GM21390 (cell line): ENCODE data around the gene MSN.
A peak's percentile ranks its signal among the peaks of the same experiment; 100 is the strongest.
"Not testable (repeated sequence)": the region's sequence is repeated elsewhere in the genome, so short reads cannot be mapped to it uniquely, and the experiment has no call there.

ENCODE experiments used
- ATAC-seq: cut with Tn5 transposase; IDR thresholded peaks from one replicate; pipeline ENCODE4 v1.9.1; 2021; ENCODE audit not compliant: unreplicated experiment

MSN gene

DNA sequence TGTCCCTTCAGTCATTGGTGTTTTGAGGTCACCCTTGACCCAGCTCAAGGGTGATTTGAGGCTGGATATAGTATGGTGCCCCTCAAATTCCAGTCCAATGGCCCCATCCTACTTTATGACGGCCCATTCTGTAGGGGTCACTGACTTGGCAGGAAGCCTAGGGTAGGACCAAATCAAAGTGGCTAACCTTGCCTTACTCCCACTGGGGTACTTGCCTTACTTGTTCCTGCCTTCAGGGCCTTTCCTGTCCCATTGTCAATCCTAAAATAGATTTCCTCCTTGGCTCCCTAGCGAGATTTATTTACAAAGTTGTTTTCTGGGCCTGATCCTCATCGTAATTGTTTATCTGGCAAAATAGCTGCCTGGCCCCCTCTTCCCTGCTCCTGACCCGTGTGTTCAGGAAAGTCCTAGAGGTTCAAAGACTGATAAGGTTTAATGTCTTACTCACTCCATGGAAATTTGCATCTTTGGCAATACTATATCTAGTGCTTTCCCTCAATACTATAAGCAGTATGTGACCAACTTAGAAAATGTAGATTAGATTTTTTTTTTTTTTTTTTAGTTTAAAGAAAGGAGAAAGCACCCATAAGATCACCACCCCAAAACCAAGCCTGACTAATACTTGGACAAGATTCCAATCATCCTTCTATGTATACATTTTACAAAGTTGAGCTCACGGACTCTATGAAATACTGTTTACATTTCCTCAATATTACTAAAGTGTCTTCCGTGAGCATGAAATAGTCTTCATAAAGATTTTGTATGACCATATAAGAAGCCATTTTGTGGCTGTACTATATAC lies 44.8 kb downstream of the MSN start:
- ATAC-seq, result no peak

DNA sequence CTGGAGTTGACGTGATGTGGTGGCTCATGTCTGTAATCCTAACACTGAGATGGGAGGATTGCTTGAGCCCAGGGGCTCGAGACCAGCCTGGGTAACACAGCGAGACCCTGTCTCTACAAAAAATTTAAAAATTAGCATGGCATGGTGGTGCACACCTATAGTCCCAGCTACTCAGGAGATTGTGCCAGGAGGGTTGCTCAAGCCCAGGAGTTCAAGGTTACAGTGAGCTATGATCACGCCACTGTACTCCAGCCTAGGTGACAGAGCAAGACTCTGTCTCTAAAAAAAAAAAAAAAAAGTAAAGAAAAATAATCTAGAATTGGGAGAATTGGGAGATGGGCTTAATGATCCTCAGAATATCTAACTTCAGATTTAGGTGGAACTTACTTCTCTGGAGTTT lies 51.1 kb downstream of the MSN start:
- ATAC-seq, result no peak

DNA sequence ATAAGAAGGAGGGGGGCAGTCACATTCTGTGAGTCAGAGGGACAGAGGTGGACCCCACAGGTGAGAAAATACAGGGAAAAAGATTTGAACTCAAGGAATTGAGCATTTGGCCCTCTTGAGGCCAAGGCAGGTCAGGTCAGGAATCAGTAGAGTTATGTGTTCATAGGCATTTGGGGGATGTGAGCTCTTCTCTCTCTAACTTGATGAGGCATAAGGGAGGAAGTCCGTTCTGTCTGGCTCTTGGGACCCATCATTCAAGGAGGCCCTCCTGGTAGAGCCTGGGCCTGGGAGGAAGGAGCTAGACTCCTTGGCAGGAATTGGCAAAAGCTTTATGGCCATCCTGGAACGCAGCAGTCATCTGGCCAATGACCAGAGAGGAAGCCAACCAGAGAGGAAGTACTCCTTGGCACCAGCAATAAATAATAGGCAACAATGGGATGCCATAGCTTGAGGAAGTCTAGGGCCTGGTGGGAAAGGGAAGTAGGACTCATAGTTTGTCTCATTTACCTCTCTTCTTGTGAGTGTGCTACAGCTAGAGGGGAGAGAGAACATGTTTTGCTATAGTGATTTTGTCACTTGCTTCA lies 53.0 kb downstream of the MSN start:
- no peak for ATAC-seq

DNA sequence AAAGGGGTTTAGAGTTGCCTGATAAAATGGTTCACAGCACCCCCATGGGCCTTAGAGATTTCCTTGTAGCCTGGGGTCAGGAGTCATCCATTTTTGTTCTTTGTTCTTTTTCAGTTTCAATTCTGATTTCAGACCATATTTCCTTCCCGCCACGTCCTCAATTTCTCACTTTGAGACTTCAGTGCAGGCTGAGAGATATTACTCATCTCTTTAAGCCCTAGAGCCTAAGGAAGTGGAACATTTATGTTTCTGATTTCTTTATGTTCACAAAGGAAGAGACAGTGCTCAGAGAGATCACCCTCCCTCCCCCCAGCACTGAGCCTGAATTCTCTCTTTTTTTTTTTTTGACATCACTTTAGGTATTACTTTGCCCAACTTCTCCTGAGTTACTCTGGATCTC lies 56.3 kb downstream of the MSN start:
- ATAC-seq, result peak; percentile 81

DNA sequence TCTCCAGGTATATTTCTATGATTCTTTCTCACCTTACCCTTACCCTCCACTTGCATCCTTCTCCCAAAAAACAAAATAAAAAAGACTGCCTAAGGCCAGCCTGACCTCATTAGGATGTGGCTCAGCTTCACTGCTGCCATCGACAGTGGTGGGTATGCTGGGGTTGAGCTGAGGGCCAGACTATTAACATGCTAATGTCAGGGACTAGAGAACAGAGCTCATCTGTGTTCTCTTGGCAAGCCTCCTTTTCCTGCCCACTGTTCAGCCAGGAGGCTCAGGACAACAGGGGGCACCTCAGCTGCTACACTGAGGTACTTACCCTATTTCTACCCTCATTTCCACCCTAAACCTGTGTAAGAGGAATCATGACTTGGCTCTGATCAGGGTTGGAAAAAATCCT lies 59.3 kb downstream of the MSN start:
- ATAC-seq, result no peak

- ATAC-seq, result no peak
These were observed 64.3 kb downstream of the MSN start for GRCh38 chrX:65731684-65732289.

DNA sequence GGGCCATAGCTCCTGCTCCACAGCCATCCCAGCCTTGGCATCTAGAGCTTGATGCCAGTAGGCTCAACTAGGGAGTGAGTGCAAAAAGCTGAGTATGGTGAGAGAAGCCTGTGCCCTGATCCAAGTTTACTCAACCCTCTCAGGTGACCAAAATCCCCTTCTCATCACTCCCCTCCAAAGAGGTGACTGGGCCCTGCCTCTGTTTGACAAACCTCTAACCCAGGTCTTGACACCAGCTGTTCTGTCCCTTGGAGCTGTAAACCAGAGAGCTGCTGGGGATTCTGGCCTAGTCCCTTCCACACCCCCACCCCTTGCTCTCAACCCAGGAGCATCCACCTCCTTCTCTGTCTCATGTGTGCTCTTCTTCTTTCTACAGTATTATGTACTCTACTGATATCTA lies 73.5 kb downstream of the MSN start:
- no peak for ATAC-seq

- ATAC-seq, result no peak
These were observed 74.4 kb downstream of the MSN start for GRCh38 chrX:65741823-65742222.

DNA sequence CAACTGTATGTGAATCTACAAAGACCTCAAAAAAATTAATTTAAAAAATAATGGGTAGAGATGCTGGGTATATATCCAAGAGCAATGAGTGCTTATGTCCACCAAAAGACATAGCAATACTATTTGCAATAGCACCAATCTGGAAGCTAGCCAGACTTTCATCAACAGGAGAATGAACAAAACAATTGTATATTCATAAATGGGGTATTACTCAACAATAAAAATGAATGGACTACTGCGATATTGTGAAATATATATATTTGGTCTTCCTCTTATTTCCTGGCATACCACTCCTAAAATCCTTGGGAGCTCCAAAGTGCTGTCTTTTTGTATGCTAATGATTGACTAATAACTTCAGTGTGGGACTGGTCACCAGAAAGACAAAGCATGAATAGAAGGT lies 77.5 kb downstream of the MSN start:
- no peak for ATAC-seq

- ATAC-seq, result no peak
These were observed 78.0 kb downstream of the MSN start for GRCh38 chrX:65745427-65745826.

DNA sequence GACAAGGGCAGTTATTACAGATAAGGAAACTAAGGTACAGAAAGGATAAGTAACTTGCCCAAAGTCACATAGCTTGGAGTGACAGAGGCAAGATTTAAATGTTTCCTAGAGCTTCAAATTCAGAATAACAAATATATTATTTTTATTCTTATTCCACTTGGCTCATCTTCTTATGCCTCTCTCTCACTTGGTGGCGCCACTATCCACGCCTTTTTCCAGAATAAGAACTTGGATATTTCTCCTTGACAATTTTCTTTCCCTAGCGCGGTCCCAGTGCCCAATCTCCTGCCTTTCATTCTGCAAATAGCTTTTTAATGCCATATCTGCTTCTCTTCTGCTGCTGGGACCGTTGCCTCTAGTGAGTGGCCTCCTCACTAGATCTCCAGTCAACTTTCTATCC lies 78.5 kb downstream of the MSN start:
- ATAC-seq, result no peak

DNA sequence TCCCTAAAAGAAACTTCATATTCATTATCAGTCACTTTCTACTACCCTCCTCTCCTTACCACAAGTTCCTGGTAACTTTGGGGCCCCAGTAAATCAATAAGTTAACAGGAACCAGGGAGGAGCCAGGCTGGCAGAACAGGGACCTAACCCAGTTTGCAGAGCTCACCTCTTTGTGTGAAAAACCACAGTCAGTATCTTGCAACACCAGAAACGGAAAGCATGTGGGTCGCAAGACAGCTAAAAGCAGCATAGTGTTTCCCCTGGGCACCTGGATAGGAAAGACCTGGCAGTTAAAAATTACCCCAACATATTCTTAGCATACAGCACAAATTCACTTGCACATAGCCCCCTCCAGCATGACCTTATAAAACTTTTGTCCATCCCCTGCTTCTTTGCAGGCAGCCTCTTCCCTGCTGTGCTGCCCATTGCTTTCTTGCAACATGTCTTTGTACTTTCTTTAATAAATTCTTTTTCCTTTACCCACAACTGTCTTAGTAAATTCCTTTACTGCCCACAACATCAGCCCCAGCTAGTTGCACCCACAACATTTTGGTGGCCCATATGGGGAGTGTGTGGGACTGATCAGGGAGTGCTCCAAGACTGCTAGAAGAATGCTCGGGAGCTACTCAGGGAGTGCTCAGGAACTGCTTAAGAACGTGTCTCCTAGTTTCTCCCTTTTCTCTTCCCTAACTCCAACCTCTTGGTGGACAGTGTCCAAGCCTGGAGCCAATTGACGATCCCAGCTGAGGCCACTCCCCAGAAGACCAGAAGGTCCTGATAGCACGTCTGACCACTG lies 83.4 kb downstream of the MSN start:
- ATAC-seq, result peak; percentile 85

GRCh38 chrX:65751519-65751918 lies 84.1 kb downstream of the MSN start:
- no peak for ATAC-seq

GRCh38 chrX:65752294-65752693 lies 84.8 kb downstream of the MSN start:
- ATAC-seq, result no peak

DNA sequence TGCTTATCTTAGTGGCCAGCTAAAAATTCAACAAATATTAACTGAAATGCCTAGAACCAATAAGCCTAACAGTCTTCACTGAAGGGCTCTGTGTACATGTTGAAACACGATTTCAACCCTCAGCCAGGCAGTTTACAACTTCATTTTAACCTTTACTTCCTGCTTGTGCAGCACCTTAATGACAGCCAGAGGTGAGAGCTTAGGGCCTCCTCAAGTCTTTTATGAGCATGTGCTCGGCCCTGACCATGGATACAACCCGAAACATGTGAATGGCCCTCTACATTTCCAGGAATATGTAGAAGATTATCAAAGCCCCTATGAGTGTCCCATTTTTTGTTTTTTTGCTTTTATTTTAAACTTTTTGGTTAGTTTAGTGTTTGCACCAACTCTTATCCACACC lies 88.3 kb downstream of the MSN start:
- no peak for ATAC-seq

DNA sequence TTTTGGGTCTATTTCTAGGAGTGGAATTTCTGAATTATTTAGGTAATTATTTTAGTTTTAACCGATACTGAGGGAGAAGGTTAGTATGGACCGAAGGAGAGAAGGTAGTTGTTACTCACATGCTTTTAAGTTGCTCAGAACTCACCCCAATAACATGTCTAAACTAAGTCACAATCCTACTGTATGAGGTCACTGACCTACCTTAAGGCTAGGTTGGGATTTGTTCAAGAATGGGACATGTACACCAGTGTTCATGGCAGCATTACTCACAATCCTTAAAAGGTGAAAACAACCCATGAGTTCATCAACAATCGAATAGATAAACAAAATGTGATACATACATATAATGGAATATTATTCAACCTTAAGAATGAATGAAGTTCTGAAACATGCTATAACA lies 90.5 kb downstream of the MSN start:
- no peak for ATAC-seq

GRCh38 chrX:65758505-65758904 lies 91.1 kb downstream of the MSN start:
- no peak for ATAC-seq

GRCh38 chrX:65759525-65759924 lies 92.1 kb downstream of the MSN start:
- not testable (repeated sequence) for ATAC-seq

GRCh38 chrX:65769564-65770292 lies 102.3 kb downstream of the MSN start:
- ATAC-seq, result no peak

GRCh38 chrX:65772842-65773241 lies 105.4 kb downstream of the MSN start:
- no peak for ATAC-seq

DNA sequence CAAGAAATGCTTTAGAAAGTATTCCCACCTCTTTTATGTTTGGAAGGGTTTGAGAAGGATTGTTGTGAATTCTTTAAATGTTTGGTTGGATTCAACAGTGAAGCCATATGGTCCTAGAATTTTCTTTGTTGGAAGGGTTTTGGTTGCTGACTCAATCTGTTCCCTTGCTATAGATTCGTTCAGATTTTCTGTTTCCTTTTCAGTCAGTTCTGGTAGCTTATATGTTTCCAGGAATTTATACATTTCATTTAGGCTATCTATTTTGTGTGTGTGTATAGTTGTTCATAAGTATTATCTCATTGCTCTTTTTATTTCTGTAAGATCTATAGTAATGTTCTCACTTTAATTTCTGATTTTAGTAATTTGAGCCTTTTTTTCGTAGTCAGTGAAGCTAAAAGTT lies 114.4 kb downstream of the MSN start:
- no peak for ATAC-seq
